HEK293 (cell line): Measurements from ENCODE around the gene PAPLN.

Experiments used
- ATF2 ChIP-seq: fragments of 450-650 bp; formaldehyde crosslinking; IDR thresholded peaks from 2 replicates; pipeline ENCODE4 v1.5.1; 2016; ENCODE audit warnings: missing biosample characterization, missing genetic modification characterization, low read depth
- CTCF ChIP-seq: fragments of 450-650 bp; formaldehyde crosslinking; IDR thresholded peaks from 2 replicates; pipeline ENCODE4 v1.5.1; 2016; ENCODE audit warnings: missing biosample characterization, missing genetic modification characterization
- OSR2 ChIP-seq: fragments of 450-650 bp; formaldehyde crosslinking; IDR thresholded peaks from 2 replicates; pipeline ENCODE4 v1.5.1; 2016; ENCODE audit warnings: missing biosample characterization, missing genetic modification characterization

- TF ChIP-seq OSR2 (tag by site-specific recombination): no peak
- no peak for TF ChIP-seq CTCF (tag by site-specific recombination)
- no peak for TF ChIP-seq ATF2 (tag by site-specific recombination)
These were observed 30.2 kb downstream of the PAPLN start for GRCh38 chr14:73267474-73267873.
